ENCODE results near the gene PHLPP2. TPM values are rescaled to one million over a fixed set of nuclear protein-coding genes. Genes with fewer than 3 reads are reported as not detected.

PHLPP2 gene
- polyA plus RNA-seq, 3 donors, result 0.57 to 2.5 (median 1.4) TPM

- Mint-ChIP-seq H3K4me3 (no peak overlapping the region), H3K4me1 (no peaks in the 10 kb centered on the region), H3K9me3 (no peaks in the 10 kb centered on the region), H3K27ac (peak overlapping the region in 1 of 7 donors; percentile 21), H3K36me3 (peaks cover 83 to 95% of the 10 kb centered on the region in 2 donors), H3K27me3 (ENCODE audit: low read depth in 3 of 3) (no peaks in the 10 kb centered on the region)
- H3K4me2 ChIP-seq (replicated peaks; ENCODE audit: extremely low read depth, low read length, poor library complexity, severe bottlenecking), result no peak overlapping the region
- no peak for TF ChIP-seq CTCF (IDR thresholded peaks at IDR 0.05)
- H3K36me3 ChIP-seq (replicated peaks in 1 of 2; ENCODE audit: control insufficient read depth in 1 of 2, insufficient read depth in 2 of 2, low read length in 2 of 2), result peaks cover 94 to 96% of the 10 kb centered on the region in 2 donors
- no peak overlapping the region for H2AFZ ChIP-seq (ENCODE audit: insufficient read depth, low read depth, low read length, poor library complexity, severe bottlenecking)
- intact Hi-C loops (cut with micrococcal nuclease), result no loop called here
- DNase-seq, result no peak
- no peak overlapping the region for H3K27ac ChIP-seq (ENCODE audit: low read depth in 1 of 2, low read length in 2 of 2)
- peaks cover 12% of the 10 kb centered on the region for H4K20me1 ChIP-seq (ENCODE audit: insufficient read depth, low read length)
- WGBS (ENCODE audit: insufficient coverage), result 98% methylated on average over 5 of the region's 5 CpGs
- no peaks in the 10 kb centered on the region for H3K27me3 ChIP-seq (ENCODE audit: control insufficient read depth in 2 of 2, insufficient read depth in 2 of 2, low read length in 2 of 2)
- no peak overlapping the region for H3K4me3 ChIP-seq (replicated peaks in 1 of 3; ENCODE audit: low read depth in 2 of 3, low read length in 3 of 3)
- no peak overlapping the region for H3K9ac ChIP-seq (ENCODE audit: insufficient read depth, low read length, poor library complexity, severe bottlenecking)
- no peaks in the 10 kb centered on the region for H3K79me2 ChIP-seq (ENCODE audit: insufficient read depth, low read length)
- no peaks in the 10 kb centered on the region for H3K4me1 ChIP-seq (ENCODE audit: control insufficient read depth in 1 of 2, insufficient read depth in 2 of 2, low read length in 2 of 2)
- no peaks in the 10 kb centered on the region for H3K9me3 ChIP-seq (replicated peaks in 1 of 2; ENCODE audit: control insufficient read depth in 1 of 2, insufficient read depth in 1 of 2, low read length in 2 of 2)
These were observed 33.8 kb upstream of the PHLPP2 start for GRCh38 chr16:71758293-71758760.

DNA sequence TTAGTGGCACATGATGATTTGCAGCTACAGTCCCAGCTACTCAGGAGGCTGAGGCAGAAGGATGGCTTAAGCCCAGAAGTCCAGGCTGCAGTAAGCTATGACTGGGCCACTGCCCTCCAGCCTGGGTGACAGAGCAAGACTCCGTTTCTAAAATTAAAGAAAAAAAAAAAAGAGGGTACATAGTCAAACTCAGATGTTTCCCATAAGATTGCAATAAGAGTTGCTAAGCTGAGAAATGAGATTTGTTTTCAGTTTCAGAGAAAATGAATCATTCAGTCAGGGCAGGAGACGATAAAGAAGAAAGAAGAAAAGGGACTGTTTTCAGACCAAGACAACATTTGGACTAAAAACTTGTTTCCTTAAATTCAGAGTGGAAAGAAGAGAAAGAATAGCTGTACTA lies 30.2 kb upstream of the PHLPP2 start:
- Histone ChIP-seq H3K4me1 (ENCODE audit: control insufficient read depth in 1 of 2, insufficient read depth in 2 of 2, low read length in 2 of 2) (no peaks in the 10 kb centered on the region), H2AFZ (ENCODE audit: insufficient read depth, low read depth, low read length, poor library complexity, severe bottlenecking) (no peak overlapping the region), H3K4me2 (replicated peaks; ENCODE audit: extremely low read depth, low read length, poor library complexity, severe bottlenecking) (no peak overlapping the region), H3K27ac (ENCODE audit: low read depth in 1 of 2, low read length in 2 of 2) (no peak overlapping the region), H3K27me3 (ENCODE audit: control insufficient read depth in 2 of 2, insufficient read depth in 2 of 2, low read length in 2 of 2) (no peaks in the 10 kb centered on the region), H3K36me3 (replicated peaks in 1 of 2; ENCODE audit: control insufficient read depth in 1 of 2, insufficient read depth in 2 of 2, low read length in 2 of 2) (peaks cover 90% of the 10 kb centered on the region in 2 donors), H3K4me3 (replicated peaks in 1 of 3; ENCODE audit: low read depth in 2 of 3, low read length in 3 of 3) (no peak overlapping the region), H3K79me2 (ENCODE audit: insufficient read depth, low read length) (no peaks in the 10 kb centered on the region), H3K9me3 (replicated peaks in 1 of 2; ENCODE audit: control insufficient read depth in 1 of 2, insufficient read depth in 1 of 2, low read length in 2 of 2) (no peaks in the 10 kb centered on the region), H3K9ac (ENCODE audit: insufficient read depth, low read length, poor library complexity, severe bottlenecking) (no peak overlapping the region), H4K20me1 (ENCODE audit: insufficient read depth, low read length) (no peaks in the 10 kb centered on the region)
- H3K4me3 Mint-ChIP-seq, result no peak overlapping the region
- H3K9me3 Mint-ChIP-seq, result no peaks in the 10 kb centered on the region
- H3K36me3 Mint-ChIP-seq, result peaks cover 79 to 94% of the 10 kb centered on the region in 2 donors
- H3K27ac Mint-ChIP-seq, result peak overlapping the region in 1 of 7 donors; percentile 13
- intact Hi-C loops (cut with micrococcal nuclease), result no loop called here
- TF ChIP-seq CTCF (IDR thresholded peaks at IDR 0.05), result no peak
- no CpG with 5 or more reads among the region's 2 CpGs for WGBS (ENCODE audit: insufficient coverage)
- no peaks in the 10 kb centered on the region for H3K4me1 Mint-ChIP-seq
- DNase-seq, result no peak
- no peaks in the 10 kb centered on the region for H3K27me3 Mint-ChIP-seq (ENCODE audit: low read depth in 3 of 3)
